ENCODE data around the gene CEP112.

GRCh38 chr17:66169839-66170238 is 22.1 kb downstream of the CEP112 start:
- no peak for TF ChIP-seq CTCF (IDR thresholded peaks at IDR 0.05; ENCODE audit: insufficient read depth, low read length, poor library complexity, severe bottlenecking)
- no peak for TF ChIP-seq EZH2phosphoT487 (conservative IDR thresholded peaks at IDR 0.05; ENCODE audit: low read length)

Data from SU-DHL-6 (cell line).